Measurements from ENCODE around the gene TRIM59. TPM values are rescaled to one million over a fixed set of nuclear protein-coding genes. Genes with fewer than 3 reads are reported as not detected.

The TRIM59 gene
- total RNA-seq, 1 donor from 2014 or later, result 23.4 TPM

DNA sequence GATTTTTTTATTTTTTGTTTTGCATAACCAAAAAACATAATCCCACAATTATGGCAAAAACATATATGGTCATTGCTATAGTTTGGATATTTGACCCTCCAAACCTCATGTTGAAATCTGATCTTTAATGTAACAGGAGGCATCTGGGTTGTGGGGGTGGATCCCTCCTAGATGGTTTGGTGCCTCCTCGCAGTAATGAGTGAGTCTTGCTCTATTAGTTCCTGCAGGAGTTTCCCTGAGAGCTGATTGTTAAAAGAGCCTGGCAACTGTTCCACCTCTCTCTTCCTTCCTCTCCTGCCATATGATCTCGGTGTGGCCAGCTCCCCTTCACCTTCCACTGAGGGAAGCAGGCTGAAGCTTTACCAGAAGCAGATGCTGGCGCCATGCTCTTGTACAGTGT lies 33.2 kb upstream of the TRIM59 start:
- peaks cover 7% of the 10 kb centered on the region for H3K4me1 Mint-ChIP-seq
- no peaks in the 10 kb centered on the region for H3K9me3 Mint-ChIP-seq
- H3K4me3 Mint-ChIP-seq, result no peak overlapping the region
- DNase-seq (no peak), ATAC-seq (ENCODE audit: low read depth) (no peak)
- TF ChIP-seq, protein P1, sequence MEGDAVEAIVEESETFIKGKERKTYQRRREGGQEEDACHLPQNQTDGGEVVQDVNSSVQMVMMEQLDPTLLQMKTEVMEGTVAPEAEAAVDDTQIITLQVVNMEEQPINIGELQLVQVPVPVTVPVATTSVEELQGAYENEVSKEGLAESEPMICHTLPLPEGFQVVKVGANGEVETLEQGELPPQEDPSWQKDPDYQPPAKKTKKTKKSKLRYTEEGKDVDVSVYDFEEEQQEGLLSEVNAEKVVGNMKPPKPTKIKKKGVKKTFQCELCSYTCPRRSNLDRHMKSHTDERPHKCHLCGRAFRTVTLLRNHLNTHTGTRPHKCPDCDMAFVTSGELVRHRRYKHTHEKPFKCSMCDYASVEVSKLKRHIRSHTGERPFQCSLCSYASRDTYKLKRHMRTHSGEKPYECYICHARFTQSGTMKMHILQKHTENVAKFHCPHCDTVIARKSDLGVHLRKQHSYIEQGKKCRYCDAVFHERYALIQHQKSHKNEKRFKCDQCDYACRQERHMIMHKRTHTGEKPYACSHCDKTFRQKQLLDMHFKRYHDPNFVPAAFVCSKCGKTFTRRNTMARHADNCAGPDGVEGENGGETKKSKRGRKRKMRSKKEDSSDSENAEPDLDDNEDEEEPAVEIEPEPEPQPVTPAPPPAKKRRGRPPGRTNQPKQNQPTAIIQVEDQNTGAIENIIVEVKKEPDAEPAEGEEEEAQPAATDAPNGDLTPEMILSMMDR (IDR thresholded peaks at IDR 0.05), result no peak
- no peaks in the 10 kb centered on the region for H3K27me3 Mint-ChIP-seq
- POLR2A ChIA-PET, result no interaction called here
- no peak overlapping the region for H3K27ac Mint-ChIP-seq
- CTCF ChIA-PET, result no interaction called here
- no peaks in the 10 kb centered on the region for H3K36me3 Mint-ChIP-seq (ENCODE audit: low read depth)
- intact Hi-C loops (cut with micrococcal nuclease), result no loop called here

DNA sequence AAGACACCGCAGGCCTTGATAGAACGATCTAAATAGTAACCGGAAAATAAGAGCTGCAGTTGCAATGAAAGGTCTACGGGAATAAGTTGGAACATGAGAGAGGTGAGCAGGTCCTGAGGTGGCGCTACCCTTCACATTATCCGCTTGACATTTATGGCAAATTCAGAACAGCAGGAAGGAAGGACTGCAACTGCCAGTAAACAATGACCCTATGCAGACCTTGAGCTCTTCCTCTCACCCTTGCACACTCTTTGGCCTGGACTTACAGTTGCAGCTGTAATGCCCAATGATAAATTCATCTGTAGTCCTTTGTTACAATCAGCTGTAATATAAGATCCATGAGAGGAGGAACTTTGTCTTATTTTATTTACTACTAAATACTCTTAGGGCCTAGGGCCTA lies 32.3 kb upstream of the TRIM59 start:
- no peaks in the 10 kb centered on the region for H3K27me3 Mint-ChIP-seq
- H3K36me3 Mint-ChIP-seq (ENCODE audit: low read depth), result no peaks in the 10 kb centered on the region
- no peak overlapping the region for H3K4me3 Mint-ChIP-seq
- DNase-seq (no peak), ATAC-seq (ENCODE audit: low read depth) (no peak)
- no peak overlapping the region for H3K27ac Mint-ChIP-seq
- TF ChIP-seq, protein P1 (IDR thresholded peaks at IDR 0.05), result no peak
- ChIA-PET CTCF (no interaction called here), POLR2A (no interaction called here)
- intact Hi-C loops (cut with micrococcal nuclease), result no loop called here
- H3K9me3 Mint-ChIP-seq, result no peaks in the 10 kb centered on the region
- peaks cover 7% of the 10 kb centered on the region for H3K4me1 Mint-ChIP-seq

DNA sequence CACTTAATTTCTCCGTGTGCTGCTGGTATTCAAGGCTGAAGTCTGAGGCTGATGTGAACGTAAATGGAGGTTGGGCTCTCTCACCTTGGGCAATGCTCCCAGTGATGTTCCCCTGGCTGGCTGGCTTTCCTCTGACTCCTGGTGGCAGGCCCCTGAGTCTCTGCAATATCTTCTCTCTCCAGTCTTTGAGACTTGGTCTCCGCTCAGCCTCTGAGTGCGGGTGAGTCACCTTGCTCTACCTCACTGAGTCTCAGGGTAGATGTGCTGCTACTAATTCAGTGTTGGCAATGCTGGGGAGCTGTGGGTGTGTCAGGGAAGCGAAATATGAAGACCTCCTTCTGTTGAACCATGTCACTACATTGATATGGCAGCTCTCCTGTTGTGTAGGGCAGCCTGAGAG lies 31.3 kb upstream of the TRIM59 start:
- Mint-ChIP-seq H3K27me3 (no peaks in the 10 kb centered on the region), H3K27ac (no peak overlapping the region), H3K36me3 (ENCODE audit: low read depth) (no peaks in the 10 kb centered on the region), H3K4me1 (peaks cover 6% of the 10 kb centered on the region), H3K9me3 (no peaks in the 10 kb centered on the region), H3K4me3 (no peak overlapping the region)
- DNase-seq, result no peak
- TF ChIP-seq, protein P1 (IDR thresholded peaks at IDR 0.05), result no peak
- ChIA-PET CTCF (no interaction called here), POLR2A (no interaction called here)
- ATAC-seq (ENCODE audit: low read depth), result no peak
- intact Hi-C loops (cut with micrococcal nuclease), result no loop called here

DNA sequence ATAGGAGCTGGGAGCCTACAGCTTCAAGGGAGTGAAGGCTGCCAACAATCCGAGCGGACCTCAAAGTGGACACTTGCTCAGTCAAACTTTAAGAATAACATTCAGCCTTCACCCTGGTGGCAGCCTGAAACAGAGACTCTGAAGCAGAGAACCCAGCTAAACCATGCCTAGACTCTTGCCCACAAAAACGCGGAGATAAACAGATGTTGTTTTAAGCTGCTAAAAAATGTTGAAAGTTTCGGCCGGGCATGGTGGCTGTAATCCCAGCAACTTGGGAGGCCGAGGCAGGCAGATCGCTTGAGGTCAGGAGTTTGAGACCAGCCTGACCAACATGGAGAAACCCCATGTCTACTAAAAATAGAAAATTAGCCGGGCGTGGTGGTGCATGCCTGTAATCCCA lies 29.8 kb upstream of the TRIM59 start:
- intact Hi-C loops (cut with micrococcal nuclease), result no loop called here
- ATAC-seq (ENCODE audit: low read depth), result no peak
- Mint-ChIP-seq H3K4me3 (no peak overlapping the region), H3K4me1 (no peaks in the 10 kb centered on the region), H3K9me3 (no peaks in the 10 kb centered on the region), H3K36me3 (ENCODE audit: low read depth) (no peaks in the 10 kb centered on the region), H3K27ac (no peak overlapping the region), H3K27me3 (no peaks in the 10 kb centered on the region)
- TF ChIP-seq, protein P1 (IDR thresholded peaks at IDR 0.05), result no peak
- POLR2A ChIA-PET, result no interaction called here
- CTCF ChIA-PET, result no interaction called here
- DNase-seq, result no peak

DNA sequence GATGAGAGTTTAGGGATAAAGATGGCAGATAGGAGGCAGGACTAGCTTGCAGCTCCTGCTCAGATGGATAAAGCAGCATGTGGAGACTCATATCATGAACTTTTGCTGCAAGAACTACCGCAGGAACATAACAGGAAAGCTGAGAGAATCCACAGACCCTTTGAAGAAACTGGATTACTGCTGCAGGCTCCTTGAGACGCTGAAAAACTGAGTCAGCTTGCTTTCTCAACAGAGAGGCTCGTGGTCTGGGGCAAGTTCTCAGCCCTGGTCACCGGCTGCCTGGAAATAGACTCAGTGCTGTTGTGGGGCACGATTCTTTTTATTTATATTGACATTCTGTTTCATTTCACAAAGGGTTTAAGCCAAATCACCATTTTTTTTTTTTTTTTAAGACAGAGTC lies 28.8 kb upstream of the TRIM59 start:
- ATAC-seq (ENCODE audit: low read depth), result no peak
- no peak overlapping the region for H3K27ac Mint-ChIP-seq
- TF ChIP-seq, protein P1 (IDR thresholded peaks at IDR 0.05), result no peak
- no peak overlapping the region for H3K4me3 Mint-ChIP-seq
- H3K9me3 Mint-ChIP-seq, result no peaks in the 10 kb centered on the region
- intact Hi-C loops (cut with micrococcal nuclease), result no loop called here
- POLR2A ChIA-PET, result no interaction called here
- H3K36me3 Mint-ChIP-seq (ENCODE audit: low read depth), result no peaks in the 10 kb centered on the region
- no peak for DNase-seq
- CTCF ChIA-PET, result no interaction called here
- no peaks in the 10 kb centered on the region for H3K4me1 Mint-ChIP-seq
- no peaks in the 10 kb centered on the region for H3K27me3 Mint-ChIP-seq
